AG04450 (cell line): ENCODE results near the gene RNASE7. TPM values are rescaled to one million over a fixed set of nuclear protein-coding genes. Genes with fewer than 3 reads are reported as not detected.

ENCODE experiments used
- CTCF ChIA-PET: fragments of 300-600, 350-600 bp; formaldehyde crosslinking; extraction: SDS; loops from one replicate; lab custom pipeline; 2022; ENCODE audit warnings: antibody characterized with exemption, inconsistent platforms; lab: Charles Lee
- POLR2A ChIA-PET: fragments of 350-600 bp; formaldehyde crosslinking; extraction: SDS; loops from one replicate; lab custom pipeline; 2021; ENCODE audit warnings: antibody characterized with exemption, inconsistent platforms; lab: Yijun Ruan, JAX
- DNase-seq: peaks from one replicate; pipeline ENCODE4 v3.0.0-alpha.2; 2011; ENCODE audit warnings: low read depth, low spot score
- H3K27ac ChIP-seq: one replicate; pipeline ENCODE4 v1.5.1; 2012; ENCODE audit warnings: low read depth, low read length, control low read depth
- H3K27me3 ChIP-seq: one replicate; pipeline ENCODE4 v1.6.0; 2012; ENCODE audit warnings: low read length; ENCODE audit not compliant: control insufficient read depth, insufficient read depth
- H3K4me3 ChIP-seq: 2 replicates; pipeline ENCODE4 v1.5.1; 2011; ENCODE audit warnings: mild to moderate bottlenecking, low read depth, low read length, control low read depth
- H3K9me3 ChIP-seq: 2 replicates; pipeline ENCODE4 v1.5.1; 2012; ENCODE audit warnings: low read length; ENCODE audit not compliant: control insufficient read depth, insufficient read depth
- polyA plus RNA-seq: library from polyadenylated mRNA; depleted of rRNA; stranded (reverse); fragments of >200 nt; gene quantifications from 2 replicates; pipeline ENCODE4 v1.2.3, GENCODE V29; 2011; rRNA removed
- TF ChIP-seq, protein P1 (sequence below): IDR thresholded peaks from 2 replicates; pipeline ENCODE4 v1.5.1; 2011; ENCODE audit warnings: low read depth, low read length, control low read depth, inconsistent platforms

The RNASE7 gene
- polyA plus RNA-seq, 1 experiment, result not detected

- H3K9me3 ChIP-seq, result peaks cover 4% of the 10 kb centered on the region; the same call in 1 of the 2 replicates
- CTCF ChIA-PET, result interaction anchor here (0.6 to 6.9 kb wide), 28 partner anchors 8 to 121 kb away, joined by 3 to 191 read pairs (median 6); partner anchors contain the start of genes ARHGEF40 and TMEM253
- TF ChIP-seq, protein P1, sequence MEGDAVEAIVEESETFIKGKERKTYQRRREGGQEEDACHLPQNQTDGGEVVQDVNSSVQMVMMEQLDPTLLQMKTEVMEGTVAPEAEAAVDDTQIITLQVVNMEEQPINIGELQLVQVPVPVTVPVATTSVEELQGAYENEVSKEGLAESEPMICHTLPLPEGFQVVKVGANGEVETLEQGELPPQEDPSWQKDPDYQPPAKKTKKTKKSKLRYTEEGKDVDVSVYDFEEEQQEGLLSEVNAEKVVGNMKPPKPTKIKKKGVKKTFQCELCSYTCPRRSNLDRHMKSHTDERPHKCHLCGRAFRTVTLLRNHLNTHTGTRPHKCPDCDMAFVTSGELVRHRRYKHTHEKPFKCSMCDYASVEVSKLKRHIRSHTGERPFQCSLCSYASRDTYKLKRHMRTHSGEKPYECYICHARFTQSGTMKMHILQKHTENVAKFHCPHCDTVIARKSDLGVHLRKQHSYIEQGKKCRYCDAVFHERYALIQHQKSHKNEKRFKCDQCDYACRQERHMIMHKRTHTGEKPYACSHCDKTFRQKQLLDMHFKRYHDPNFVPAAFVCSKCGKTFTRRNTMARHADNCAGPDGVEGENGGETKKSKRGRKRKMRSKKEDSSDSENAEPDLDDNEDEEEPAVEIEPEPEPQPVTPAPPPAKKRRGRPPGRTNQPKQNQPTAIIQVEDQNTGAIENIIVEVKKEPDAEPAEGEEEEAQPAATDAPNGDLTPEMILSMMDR, result no peak
- H3K27ac ChIP-seq, result no peak overlapping the region
- no peaks in the 10 kb centered on the region for H3K27me3 ChIP-seq
- no peak for DNase-seq
- POLR2A ChIA-PET, result interaction anchor here (0.5 to 2.8 kb wide), 5 partner anchors 13 to 153 kb away, joined by 3 to 14 read pairs (median 5); partner anchors contain the start of gene ARHGEF40
- H3K4me3 ChIP-seq, result no peak overlapping the region
Observed at GRCh38 chr14:21091821-21092272, 49.7 kb downstream of the RNASE7 start.

DNA sequence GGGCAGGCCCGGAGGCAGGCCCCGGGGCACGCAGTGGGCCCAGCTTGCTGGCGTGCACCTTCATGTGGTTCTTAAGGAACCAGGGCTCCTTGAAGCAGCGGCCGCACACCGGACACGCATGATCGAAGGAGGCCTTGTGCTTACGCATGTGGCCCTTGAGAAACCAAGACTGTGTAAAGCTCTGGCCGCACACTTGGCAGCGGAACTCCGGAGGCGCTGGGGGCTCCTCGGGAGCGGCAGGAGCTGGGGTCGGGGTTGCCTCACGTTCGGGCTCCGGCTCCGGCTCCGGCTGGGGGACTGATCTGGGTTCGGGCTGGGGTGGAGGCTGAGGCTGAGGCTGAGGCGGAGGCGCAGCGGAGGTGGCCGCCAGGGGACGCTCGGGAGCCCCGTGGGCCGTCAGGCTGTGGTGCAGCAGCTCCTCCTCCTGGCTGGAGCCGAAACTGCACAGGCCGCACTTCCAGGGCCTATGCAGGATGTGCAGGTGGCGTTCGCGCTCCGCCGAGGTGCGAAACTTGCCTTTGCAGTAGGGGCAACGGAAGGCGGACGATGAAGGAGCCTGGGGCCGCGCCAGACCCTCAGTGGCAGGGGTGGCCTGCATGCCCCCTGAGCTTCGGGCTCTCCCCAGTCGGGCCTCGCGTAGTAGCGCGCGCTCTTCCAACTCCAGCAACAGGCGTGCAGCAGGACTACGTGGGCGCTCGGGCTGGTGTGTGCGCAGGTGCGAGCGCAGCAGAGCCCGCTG, 50.3 kb downstream of the RNASE7 start:
- H3K4me3 ChIP-seq, result no peak overlapping the region
- no peaks in the 10 kb centered on the region for H3K27me3 ChIP-seq
- ChIA-PET POLR2A (interaction anchor here (0.5 to 2.8 kb wide), 5 partner anchors 13 to 152 kb away, joined by 3 to 14 read pairs (median 5); partner anchors contain the start of gene ARHGEF40), CTCF (interaction anchor here (0.6 to 6.9 kb wide), 34 partner anchors 9 to 749 kb away, joined by 3 to 191 read pairs (median 5); partner anchors contain the start of genes ARHGEF40, PARP2 and TMEM253)
- no peak overlapping the region for H3K27ac ChIP-seq
- DNase-seq, result no peak
- peaks cover 4% of the 10 kb centered on the region; the same call in 1 of the 2 replicates for H3K9me3 ChIP-seq
- TF ChIP-seq, protein P1, result peak; percentile 100

- Histone ChIP-seq H3K27ac (no peak overlapping the region), H3K4me3 (no peak overlapping the region), H3K27me3 (no peaks in the 10 kb centered on the region), H3K9me3 (peaks cover 4% of the 10 kb centered on the region; the same call in 1 of the 2 replicates)
- POLR2A ChIA-PET, result interaction anchor here (1.9 to 2.8 kb wide), 2 partner anchors 12 to 22 kb away, joined by 11 to 14 read pairs; partner anchors contain the start of gene ARHGEF40
- DNase-seq, result no peak
- TF ChIP-seq, protein P1, result no peak
- CTCF ChIA-PET, result interaction anchor here (0.6 to 6.9 kb wide), 26 partner anchors 9 to 750 kb away, joined by 3 to 191 read pairs (median 8); partner anchors contain the start of genes ARHGEF40, PARP2 and TMEM253
Observed at GRCh38 chr14:21093018-21093417, 50.9 kb downstream of the RNASE7 start.

Other genes starting within 250 kb of the RNASE7 start
- not detected in 2 replicates for gene RNASE1, start 239.5 kb upstream of the RNASE7 start, polyA plus RNA-seq
- gene RNASE3, start 151.0 kb upstream of the RNASE7 start, polyA plus RNA-seq, result not detected in 2 replicates
- gene RNASE2, start 86.9 kb upstream of the RNASE7 start, polyA plus RNA-seq, result not detected in 2 replicates
- 55.3 and 62.7 TPM in 2 replicates for gene METTL17, start 52.4 kb upstream of the RNASE7 start, polyA plus RNA-seq
- 0.06 TPM in 1 of 2 replicates, not detected in the other for gene SLC39A2, start 43.1 kb upstream of the RNASE7 start, polyA plus RNA-seq
- gene NDRG2, start 17.3 kb upstream of the RNASE7 start, polyA plus RNA-seq, result 0.66 and 1.0 TPM in 2 replicates
- gene TPPP2, start 12.1 kb upstream of the RNASE7 start, polyA plus RNA-seq, result not detected in 2 replicates
- gene RNASE13, start 7.6 kb upstream of the RNASE7 start, polyA plus RNA-seq, result not detected in 2 replicates
- gene RNASE8, start 15.5 kb downstream of the RNASE7 start, polyA plus RNA-seq, result not detected in 2 replicates
- 40.7 and 52.2 TPM in 2 replicates for gene ARHGEF40, start 27.9 kb downstream of the RNASE7 start, polyA plus RNA-seq
- 3.9 and 4.8 TPM in 2 replicates for gene ZNF219, start 56.3 kb downstream of the RNASE7 start, polyA plus RNA-seq
- 0.21 TPM in 2 replicates for gene TMEM253, start 58.7 kb downstream of the RNASE7 start, polyA plus RNA-seq
- gene OR5AU1, start 113.7 kb downstream of the RNASE7 start, polyA plus RNA-seq, result not detected in 2 replicates
- 813 and 828 TPM in 2 replicates for gene HNRNPC, start 227.1 kb downstream of the RNASE7 start, polyA plus RNA-seq
- not detected in 2 replicates for gene RPGRIP1, start 237.7 kb downstream of the RNASE7 start, polyA plus RNA-seq